ENCODE data around the gene SLC7A11.

The SLC7A11 gene

DNA sequence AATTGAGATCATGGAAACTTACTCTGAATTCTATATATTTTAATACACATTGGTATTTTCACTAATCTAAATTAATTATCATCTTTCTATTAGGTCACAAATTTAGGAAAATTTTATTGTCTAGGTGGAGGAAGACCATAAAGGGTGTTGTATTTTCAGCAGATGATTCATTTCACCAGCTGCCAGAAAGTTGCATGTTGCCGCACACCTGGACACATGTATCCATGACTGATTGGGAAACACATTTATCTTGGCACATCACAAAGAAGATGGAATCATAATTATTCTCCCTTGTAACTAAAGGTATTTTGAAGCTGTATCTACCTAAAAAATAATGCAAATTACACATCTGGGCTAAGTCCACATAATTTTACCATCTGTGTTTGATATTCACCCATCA, 33.1 kb downstream of the SLC7A11 start:
- no peak for DNase-seq (ENCODE audit: low spot score)

DNA sequence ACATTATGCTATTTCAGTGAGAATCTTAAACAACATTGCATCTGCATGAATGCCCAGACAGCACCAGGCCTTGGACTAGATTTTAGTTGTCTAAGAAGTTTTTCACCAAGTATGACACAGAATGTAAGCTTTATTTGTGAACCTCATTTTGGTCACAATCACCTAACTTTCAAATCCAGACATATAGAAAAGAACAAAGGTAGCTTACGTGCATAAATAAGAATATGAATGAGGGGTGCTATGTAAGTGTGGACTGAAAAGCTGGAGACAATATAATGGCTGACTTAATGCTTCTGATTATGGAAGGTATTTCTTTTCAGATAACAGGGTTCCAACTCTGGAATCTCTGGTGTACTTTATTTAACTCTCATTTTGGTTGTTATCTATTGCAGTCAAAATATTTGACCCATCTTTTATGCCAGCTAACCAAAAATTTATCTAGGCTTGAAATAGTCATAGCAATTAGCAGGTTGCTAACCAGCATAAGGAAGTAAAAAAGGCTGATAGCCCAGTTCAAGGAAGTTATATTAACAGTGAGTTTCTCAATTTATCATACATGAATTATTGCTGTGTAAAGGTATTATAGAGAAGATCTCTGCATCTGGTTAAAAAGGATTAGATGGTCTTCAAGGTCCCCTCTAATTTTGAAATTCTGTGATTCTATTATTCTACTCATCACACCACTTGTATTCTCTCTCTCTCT, 36.5 kb downstream of the SLC7A11 start:
- no peak for DNase-seq (ENCODE audit: low spot score)

DNA sequence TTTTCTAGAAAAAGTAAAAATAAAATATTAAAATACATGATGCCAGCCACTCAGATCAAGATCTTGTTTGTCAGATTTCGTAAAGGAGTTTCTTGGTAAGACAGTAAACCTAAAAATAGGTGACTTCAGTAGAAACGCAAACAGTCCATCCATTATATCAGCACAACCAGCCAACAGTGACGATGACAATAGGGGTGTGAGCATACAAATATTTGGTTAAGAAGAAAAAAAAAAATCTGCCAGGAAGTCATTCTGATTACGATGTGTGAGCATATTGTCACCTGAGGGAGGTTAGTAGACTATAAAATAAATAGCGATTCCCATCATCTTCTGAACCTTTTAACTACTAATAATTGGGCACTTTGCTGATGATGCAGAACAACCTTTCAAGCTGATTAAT, 37.6 kb downstream of the SLC7A11 start:
- DNase-seq (ENCODE audit: low spot score), result no peak

GRCh38 chr4:138202686-138203085, 39.5 kb downstream of the SLC7A11 start:
- DNase-seq (ENCODE audit: low spot score), result no peak

DNA sequence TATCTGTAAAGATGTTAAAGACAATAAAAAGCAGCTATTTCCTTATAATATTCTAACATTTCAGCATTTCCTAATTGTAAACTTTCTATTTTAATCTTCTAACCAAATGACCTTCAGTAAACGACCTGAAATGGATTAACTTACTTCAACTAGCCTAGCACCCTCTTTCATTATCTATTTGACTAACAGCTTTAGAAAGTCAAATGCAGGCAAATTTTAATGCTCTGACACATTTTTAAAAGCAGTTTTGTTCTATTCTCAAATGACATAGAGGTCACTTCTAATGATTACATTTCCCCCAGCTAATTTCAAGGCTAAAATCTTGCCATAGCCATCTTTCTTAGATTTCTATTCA, 41.9 kb downstream of the SLC7A11 start:
- no peak for DNase-seq (ENCODE audit: low spot score)

DNA sequence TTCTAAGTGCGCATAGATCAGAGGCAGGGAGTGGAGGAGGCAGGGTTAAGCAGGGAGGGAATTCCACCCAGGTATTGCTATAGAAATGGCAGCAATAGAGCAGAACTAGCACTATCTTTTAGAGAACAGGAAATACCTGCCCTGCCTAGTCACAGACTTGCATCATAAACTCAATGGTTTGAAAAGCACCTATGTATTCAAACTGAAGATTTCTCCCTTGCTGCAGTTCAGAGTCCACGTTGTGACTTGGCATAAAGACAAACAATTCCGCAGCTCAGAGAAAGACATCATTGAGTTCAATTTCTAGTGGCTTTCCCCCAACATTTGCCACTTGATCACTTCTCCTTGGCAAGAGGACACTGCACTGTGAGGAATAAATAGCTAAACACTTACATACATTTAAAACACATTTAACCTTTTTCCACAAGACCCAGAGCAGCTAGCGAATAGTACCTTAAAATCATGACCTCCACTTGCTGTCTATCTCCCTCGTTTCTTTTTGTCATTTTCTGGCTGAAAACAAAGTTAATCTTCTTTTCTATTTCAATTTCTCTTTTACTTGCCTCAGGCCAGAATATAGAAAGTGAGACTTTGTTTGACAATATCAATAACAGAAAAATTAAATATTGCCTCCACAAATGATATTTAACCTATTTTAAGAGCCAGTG, 42.4 kb downstream of the SLC7A11 start:
- DNase-seq (ENCODE audit: low spot score), result no peak

DNA sequence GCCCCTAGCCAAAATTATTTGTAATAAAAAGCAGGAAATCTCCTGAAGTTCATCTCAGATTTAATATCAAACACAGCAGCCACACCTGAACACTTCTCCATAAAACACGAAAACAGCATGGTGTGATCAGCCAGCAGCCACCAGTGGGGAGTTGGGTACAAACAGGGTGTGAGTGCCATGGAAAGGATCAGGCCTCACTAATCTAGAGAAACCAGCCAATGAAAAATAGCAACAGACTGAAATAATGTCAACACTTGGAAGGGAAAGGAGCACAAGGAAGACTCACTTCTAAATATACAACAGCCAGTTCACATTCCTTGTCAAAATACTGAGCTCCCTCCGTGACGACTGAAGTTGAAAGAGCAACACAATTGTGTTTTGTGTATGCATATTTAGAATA, 46.0 kb downstream of the SLC7A11 start:
- DNase-seq (ENCODE audit: low spot score), result no peak

DNA sequence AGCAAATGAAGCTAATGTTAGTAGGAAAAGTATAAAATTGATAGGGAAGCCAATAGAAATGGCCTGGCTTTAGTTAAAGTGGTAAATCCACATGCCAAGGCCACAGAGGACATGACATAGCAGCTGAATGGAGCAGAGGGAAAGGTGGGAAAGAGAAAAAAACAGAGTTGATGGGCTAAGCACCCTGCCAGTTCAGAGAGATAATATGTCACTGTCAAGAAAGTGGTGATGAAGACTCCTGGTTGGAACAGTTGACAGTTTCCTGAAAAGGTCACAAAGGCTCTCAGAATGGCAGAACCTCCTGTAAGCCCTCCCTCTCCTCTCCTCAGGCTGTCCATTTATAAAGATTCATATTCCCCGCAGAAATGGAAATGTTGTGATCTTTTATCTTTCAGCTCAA, 48.2 kb downstream of the SLC7A11 start:
- DNase-seq (ENCODE audit: low spot score), result no peak

- peak; percentile 65 for DNase-seq (ENCODE audit: low spot score)
These were observed 50.0 kb downstream of the SLC7A11 start for GRCh38 chr4:138192113-138192512.

DNA sequence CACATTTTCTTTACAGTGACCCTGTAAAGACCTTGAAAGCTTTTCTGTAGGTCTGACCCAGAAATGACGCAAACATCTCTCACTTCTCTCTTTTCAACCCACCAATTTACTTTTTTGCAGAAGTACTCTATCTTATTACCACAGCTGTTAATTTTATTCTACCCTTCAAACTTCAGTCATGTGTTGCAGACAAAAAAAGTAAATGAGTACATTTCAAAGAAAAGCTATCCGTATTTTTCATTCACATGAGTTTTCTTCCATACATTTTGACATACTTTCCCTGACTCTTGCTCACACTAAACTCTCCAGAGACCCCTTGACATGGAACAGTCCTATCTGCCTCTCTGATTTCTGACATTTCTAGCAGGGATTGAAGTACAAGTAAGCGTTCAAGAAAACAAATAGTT, 51.7 kb downstream of the SLC7A11 start:
- DNase-seq (ENCODE audit: low spot score), result no peak

GRCh38 chr4:138189206-138189605, 52.9 kb downstream of the SLC7A11 start:
- no peak for DNase-seq (ENCODE audit: low spot score)

DNA sequence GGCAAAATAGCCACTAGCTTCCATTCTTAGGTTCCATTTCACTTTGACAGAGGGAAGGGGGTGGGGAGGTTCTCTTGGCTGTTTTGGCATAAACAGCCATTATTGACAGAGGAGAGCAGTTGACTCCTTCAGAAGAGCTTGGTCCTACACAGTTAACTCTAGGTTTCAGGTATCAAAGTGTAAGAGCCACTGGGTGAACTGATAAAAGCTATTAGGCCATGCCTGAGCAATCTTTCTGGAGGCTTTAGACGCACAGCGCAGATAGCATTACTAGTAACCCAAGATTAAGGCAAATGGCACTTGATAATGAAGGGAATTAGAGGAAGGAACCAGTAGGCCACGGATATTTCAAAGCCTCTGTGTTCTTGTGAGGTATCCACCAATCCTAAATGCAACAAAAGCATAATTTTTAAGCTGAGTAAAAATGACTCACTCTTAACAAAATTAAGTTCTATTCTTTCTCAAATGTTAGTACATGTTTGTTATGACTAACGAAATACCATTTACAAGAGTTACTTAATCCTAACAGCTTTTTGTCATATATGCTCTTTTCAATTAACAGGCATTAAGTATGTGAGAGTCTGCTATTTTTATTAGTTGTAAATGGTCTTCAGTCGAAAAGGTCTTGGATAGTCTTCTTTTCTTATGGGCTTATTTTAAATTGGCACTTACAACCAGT, 53.6 kb downstream of the SLC7A11 start:
- no peak for DNase-seq (ENCODE audit: low spot score)

GRCh38 chr4:138185859-138186645, 56.1 kb downstream of the SLC7A11 start:
- no peak for DNase-seq (ENCODE audit: low spot score)

DNA sequence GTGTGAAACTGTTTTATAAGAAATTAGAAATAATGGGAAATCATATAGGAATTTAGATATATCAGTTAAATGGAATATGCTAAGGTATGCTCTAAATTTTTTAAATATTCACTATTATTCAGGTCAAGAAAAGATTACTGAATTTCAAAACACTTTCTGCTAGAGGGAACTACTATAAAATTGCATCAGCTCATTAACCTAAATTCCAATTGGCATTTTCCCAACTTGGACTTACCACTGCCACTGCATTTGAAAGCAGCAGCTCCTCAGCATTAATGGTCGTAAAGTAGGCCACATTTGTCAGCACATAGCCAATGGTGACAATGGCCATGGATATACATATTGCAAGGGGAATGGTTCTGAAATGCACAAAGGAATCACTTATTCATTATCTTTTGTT, 57.3 kb downstream of the SLC7A11 start:
- DNase-seq (ENCODE audit: low spot score), result no peak

DNA sequence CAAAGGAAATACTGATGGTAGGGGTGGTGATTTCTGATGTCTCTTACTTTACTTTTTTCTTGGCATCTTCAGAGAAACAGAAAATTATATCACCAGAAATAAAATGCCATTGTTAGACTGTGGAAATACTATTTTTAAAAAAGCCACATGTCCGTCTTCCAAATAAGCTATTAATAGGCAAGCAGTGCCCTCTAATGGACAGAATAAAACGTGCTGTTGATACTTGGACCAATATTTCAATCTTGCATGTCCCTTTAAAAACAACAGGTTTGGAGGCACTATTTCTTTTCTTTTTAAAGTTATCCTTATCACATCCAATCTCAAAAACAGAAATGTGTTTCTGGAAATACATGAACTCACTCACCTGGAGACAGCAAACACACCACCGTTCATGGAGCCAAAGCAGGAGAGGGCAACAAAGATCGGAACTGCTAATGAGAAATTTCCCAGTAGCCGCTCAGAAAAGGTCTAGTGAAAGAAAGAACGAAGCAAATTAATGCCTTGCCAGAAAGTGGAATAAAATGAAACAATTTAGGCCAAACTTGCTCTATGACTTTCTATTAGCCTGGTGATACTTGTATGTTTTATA, 59.2 kb downstream of the SLC7A11 start:
- DNase-seq (ENCODE audit: low spot score), result peak; percentile 63

DNA sequence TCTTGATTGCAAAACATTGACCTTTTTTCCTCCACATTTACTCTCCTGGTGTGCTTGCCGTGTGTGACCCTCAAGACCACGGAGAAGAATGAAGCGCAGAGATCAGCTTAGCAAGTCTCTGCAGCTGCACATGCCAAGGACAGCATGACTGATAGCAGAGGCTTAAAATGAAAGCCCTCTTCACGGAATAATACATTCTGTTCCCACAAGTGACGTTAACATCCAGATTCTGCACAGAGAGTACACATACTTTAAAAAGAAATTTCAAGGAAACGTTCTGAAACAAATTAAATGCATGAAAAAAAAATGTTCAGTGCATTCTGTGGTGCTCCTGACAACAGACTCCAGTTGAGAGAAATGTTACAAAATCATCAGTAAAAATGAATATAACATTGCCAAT, 60.9 kb downstream of the SLC7A11 start:
- no peak for DNase-seq (ENCODE audit: low spot score)

- DNase-seq (ENCODE audit: low spot score), result peak; percentile 25
These were observed 63.6 kb downstream of the SLC7A11 start for GRCh38 chr4:138178566-138178965.

DNA sequence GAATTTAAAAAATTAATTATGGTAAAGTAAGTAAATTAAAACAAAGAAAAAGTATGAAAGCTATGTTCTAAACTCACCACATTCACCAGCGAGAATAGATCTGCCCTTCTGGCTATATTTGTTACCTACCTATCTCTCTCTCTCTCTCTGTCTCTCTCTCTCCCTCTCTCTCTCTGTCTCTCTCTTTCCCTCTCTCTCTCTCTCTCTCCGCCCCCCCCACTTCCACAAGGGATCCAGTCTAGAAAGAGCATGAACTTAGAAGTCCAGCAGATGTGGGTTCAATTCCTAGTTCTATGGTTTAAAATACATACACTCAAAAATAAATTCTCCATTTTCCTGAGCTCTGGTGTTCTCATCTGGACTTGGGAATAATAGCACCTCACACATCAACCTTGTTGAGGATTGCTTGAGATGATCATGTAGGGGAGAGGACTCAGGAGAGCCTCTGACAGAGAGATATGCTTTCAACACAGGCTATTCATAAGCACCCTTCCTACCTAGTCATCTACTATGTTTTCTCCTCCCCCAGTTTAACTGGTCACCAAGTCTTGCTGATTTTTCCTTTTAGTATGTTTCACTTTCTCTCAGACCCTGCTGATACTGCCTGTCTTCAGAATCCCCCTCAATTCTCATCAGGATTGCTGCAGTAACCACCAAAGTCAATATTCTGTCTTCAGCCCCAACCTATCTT, 64.7 kb downstream of the SLC7A11 start:
- no peak for DNase-seq (ENCODE audit: low spot score)

- DNase-seq (ENCODE audit: low spot score), result no peak
These were observed 67.0 kb downstream of the SLC7A11 start for GRCh38 chr4:138174981-138175794.

- DNase-seq (ENCODE audit: low spot score), result no peak
These were observed 77.9 kb downstream of the SLC7A11 start for GRCh38 chr4:138164208-138164607.

DNA sequence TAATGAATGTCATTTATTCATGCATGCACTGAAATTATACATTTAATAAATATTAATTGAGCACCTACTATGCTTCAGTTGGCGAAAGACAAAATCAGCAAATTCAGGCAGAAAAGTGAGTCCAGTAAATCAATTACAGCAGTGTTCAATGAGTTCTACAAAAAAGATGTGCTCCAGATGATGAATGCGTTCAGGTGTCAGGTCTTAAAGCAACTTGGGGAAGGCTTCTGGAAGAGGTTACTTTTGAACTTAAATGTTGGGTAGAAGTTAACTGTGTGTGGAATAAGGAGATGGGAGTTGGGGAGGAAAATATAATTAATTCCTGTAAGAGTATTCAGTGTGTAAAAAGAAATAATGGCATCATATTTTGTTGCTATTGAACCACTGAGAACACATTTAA, 79.0 kb downstream of the SLC7A11 start:
- DNase-seq (ENCODE audit: low spot score), result no peak
